OCI-LY7 (cell line): ENCODE data around the gene STIM1. TPM values are rescaled to one million over a fixed set of nuclear protein-coding genes. Genes with fewer than 3 reads are reported as not detected.

Source experiments
- BruUV-seq: library from RNA; stranded (reverse); fragments of 400-500 nt; replicated peaks from 2 replicates; lab custom pipeline; 2021; lab: Mats Ljungman, UMichigan
- CTCF ChIA-PET: fragments of 300-600 bp; sonication (Branson Sonifier 250); formaldehyde crosslinking; loops from one replicate; lab custom pipeline; 2022; ENCODE audit warnings: antibody characterized with exemption; ENCODE audit not compliant: unreplicated experiment; lab: Charles Lee
- POLR2A ChIA-PET: fragments of 300-600 bp; sonication (Branson Sonifier 250); formaldehyde crosslinking; loops from one replicate; lab custom pipeline; 2022; ENCODE audit warnings: antibody characterized with exemption; lab: Charles Lee
- DNase-seq: peaks from one replicate; pipeline ENCODE4 v3.0.0-alpha.2; 2015; ENCODE audit warnings: low spot score
- H2AFZ ChIP-seq: fragments of 200-600 bp; sonication (generic), shearing (Covaris generic); 2 replicates; pipeline ENCODE4 v1.6.1; 2014; ENCODE audit warnings: mild to moderate bottlenecking, antibody characterized with exemption, low read length, moderate library complexity
- H3K27ac ChIP-seq: fragments of 200-600 bp; sonication (generic); 2 replicates; pipeline ENCODE4 v1.5.1; 2014; ENCODE audit warnings: mixed run types, low read depth, mild to moderate bottlenecking, moderate library complexity, low read length, inconsistent platforms; ENCODE audit not compliant: poor library complexity, severe bottlenecking
- H3K36me3 ChIP-seq: fragments of 200-600 bp; sonication (generic); 2 replicates; pipeline ENCODE4 v1.6.1; 2014; ENCODE audit warnings: mild to moderate bottlenecking, antibody characterized with exemption, low read length, moderate library complexity, mixed read lengths; ENCODE audit not compliant: insufficient read depth
- H3K4me1 ChIP-seq: fragments of 200-600 bp; sonication (generic); 2 replicates; pipeline ENCODE4 v1.5.1; 2014; ENCODE audit warnings: mild to moderate bottlenecking, low read length; ENCODE audit not compliant: insufficient read depth, poor library complexity, severe bottlenecking
- H3K4me2 ChIP-seq: fragments of 200-600 bp; sonication (generic); 2 replicates; pipeline ENCODE4 v1.6.1; 2014; ENCODE audit warnings: mild to moderate bottlenecking, low read length
- H3K4me3 ChIP-seq: fragments of 200-600 bp; sonication (generic); 2 replicates; pipeline ENCODE4 v1.5.1; 2014; ENCODE audit warnings: mild to moderate bottlenecking, low read depth, low read length; ENCODE audit not compliant: poor library complexity, severe bottlenecking
- H3K79me2 ChIP-seq: fragments of 200-600 bp; sonication (generic); 2 replicates; pipeline ENCODE4 v1.6.1; 2016; ENCODE audit warnings: low read depth, mild to moderate bottlenecking, low read length, moderate library complexity, mixed read lengths; ENCODE audit not compliant: insufficient read depth
- H3K9me2 ChIP-seq: fragments of 200-600 bp; sonication (generic); 2 replicates; pipeline ENCODE4 v1.6.1; 2016; ENCODE audit warnings: mild to moderate bottlenecking, low read length, mixed read lengths; ENCODE audit not compliant: insufficient read depth
- H3K9me3 ChIP-seq: fragments of 200-600 bp; sonication (generic); 2 replicates; pipeline ENCODE4 v1.6.1; 2014; ENCODE audit warnings: mild to moderate bottlenecking, mixed run types, low read length, mixed read lengths
- H4K20me1 ChIP-seq: fragments of 200-600 bp; sonication (generic); 2 replicates; pipeline ENCODE4 v1.6.1; 2014; ENCODE audit warnings: mild to moderate bottlenecking, antibody characterized with exemption, low read length, moderate library complexity, mixed read lengths; ENCODE audit not compliant: insufficient read depth
- EZH2phosphoT487 ChIP-seq: fragments of 200-600 bp; sonication (generic); IDR thresholded peaks from 2 replicates; pipeline ENCODE4 v1.6.1; 2018; ENCODE audit warnings: low read depth, borderline replicate concordance, mild to moderate bottlenecking, mixed run types, antibody characterized with exemption, low read length, moderate library complexity, mixed read lengths
- intact Hi-C: fragments of 100-400 bp; cut with micrococcal nuclease; formaldehyde crosslinking; loops from one replicate; pipeline ENCODE4 v1.10.0; 2022; ENCODE audit not compliant: unreplicated experiment
- total RNA-seq, 2 experiments: library from RNA; depleted of rRNA in 1 of 2; stranded (reverse); fragments of >200 nt in 1 of 2; shearing (Covaris generic) in 1 of 2; gene quantifications; 2 replicates each; pipeline ENCODE4 v1.2.3, GENCODE V29; 2014 to 2022
- TF ChIP-seq, protein P1 (sequence below): fragments of 200-600 bp; sonication (generic); conservative IDR thresholded peaks from 2 replicates; pipeline ENCODE4 v1.5.1; 2014; ENCODE audit warnings: mild to moderate bottlenecking, antibody characterized with exemption, low read length, moderate library complexity, mixed read lengths

Gene STIM1
- total RNA-seq, 2 experiments from 2014 or later = 21.0 to 49.1 TPM

DNA sequence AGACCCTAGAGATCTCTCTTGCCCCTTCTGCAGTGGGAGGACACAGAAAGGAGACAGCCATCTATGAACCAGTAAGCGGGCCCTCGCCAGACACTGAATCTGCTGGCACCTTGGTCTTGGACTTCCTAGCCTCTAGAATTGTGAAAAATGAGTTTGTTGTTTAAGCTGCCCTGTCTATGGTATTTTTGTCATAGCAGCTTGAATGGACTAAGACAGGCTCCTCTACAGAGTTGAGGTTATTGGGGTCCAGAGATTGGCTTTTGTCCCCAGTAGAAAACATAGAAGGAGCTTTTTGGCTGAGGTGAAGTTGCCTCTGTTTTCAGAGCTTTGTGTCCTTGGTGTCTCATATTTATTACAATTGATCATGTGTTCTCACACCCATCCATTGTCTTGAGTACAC lies 77.2 kb downstream of the STIM1 start:
- Histone ChIP-seq H4K20me1 (no peaks in the 10 kb centered on the region), H3K4me2 (no peak overlapping the region), H3K36me3 (no peaks in the 10 kb centered on the region), H2AFZ (no peak overlapping the region), H3K9me3 (no peaks in the 10 kb centered on the region), H3K79me2 (no peaks in the 10 kb centered on the region), H3K9me2 (no peaks in the 10 kb centered on the region), H3K4me1 (peaks cover 15% of the 10 kb centered on the region), H3K4me3 (no peak overlapping the region), H3K27ac (no peak overlapping the region)
- intact Hi-C loops = no loop called here
- TF ChIP-seq EZH2phosphoT487 = no peak
- TF ChIP-seq, protein P1, sequence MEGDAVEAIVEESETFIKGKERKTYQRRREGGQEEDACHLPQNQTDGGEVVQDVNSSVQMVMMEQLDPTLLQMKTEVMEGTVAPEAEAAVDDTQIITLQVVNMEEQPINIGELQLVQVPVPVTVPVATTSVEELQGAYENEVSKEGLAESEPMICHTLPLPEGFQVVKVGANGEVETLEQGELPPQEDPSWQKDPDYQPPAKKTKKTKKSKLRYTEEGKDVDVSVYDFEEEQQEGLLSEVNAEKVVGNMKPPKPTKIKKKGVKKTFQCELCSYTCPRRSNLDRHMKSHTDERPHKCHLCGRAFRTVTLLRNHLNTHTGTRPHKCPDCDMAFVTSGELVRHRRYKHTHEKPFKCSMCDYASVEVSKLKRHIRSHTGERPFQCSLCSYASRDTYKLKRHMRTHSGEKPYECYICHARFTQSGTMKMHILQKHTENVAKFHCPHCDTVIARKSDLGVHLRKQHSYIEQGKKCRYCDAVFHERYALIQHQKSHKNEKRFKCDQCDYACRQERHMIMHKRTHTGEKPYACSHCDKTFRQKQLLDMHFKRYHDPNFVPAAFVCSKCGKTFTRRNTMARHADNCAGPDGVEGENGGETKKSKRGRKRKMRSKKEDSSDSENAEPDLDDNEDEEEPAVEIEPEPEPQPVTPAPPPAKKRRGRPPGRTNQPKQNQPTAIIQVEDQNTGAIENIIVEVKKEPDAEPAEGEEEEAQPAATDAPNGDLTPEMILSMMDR = no peak
- CTCF ChIA-PET = no interaction called here
- DNase-seq = no peak
- POLR2A ChIA-PET = interaction anchor here (0.7 kb wide), 1 partner anchor 36 kb away, joined by 5 read pairs; no protein-coding TSS in a partner anchor
- no TSS peak for BruUV-seq

DNA sequence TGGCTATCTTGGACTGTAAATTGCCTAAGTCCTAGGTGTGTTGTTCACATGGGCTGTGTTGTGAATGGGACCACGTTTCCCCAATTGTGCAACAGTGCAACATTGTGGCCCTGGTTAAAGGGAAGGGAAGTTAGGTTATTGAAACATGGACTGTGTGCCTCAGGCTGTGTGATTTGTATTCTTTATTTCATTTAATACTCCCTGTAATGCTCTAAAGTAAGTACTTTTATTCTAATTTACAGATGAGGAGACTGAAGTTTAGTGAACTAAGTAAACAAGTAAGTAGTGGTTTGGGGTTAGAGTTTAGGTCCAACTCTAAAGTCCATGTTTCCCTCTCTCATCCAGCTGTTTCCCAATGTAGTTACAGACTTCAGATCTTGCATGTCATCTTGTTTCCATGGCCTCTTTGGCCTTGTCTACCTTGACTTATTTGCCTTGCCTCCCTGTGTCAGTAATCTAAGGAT lies 77.7 kb downstream of the STIM1 start:
- Histone ChIP-seq H3K9me3 (no peaks in the 10 kb centered on the region), H3K36me3 (no peaks in the 10 kb centered on the region), H3K9me2 (no peaks in the 10 kb centered on the region), H3K4me2 (no peak overlapping the region), H3K27ac (no peak overlapping the region), H3K4me3 (no peak overlapping the region), H2AFZ (no peak overlapping the region), H4K20me1 (no peaks in the 10 kb centered on the region), H3K79me2 (no peaks in the 10 kb centered on the region), H3K4me1 (peaks cover 10% of the 10 kb centered on the region)
- no peak for DNase-seq
- no TSS peak for BruUV-seq
- ChIA-PET POLR2A (interaction anchor here (0.7 to 1.7 kb wide), 2 partner anchors 12 to 35 kb away, joined by 5 to 7 read pairs; no protein-coding TSS in a partner anchor), CTCF (no interaction called here)
- TF ChIP-seq, protein P1 = no peak
- no peak for TF ChIP-seq EZH2phosphoT487
- intact Hi-C loops = no loop called here

DNA sequence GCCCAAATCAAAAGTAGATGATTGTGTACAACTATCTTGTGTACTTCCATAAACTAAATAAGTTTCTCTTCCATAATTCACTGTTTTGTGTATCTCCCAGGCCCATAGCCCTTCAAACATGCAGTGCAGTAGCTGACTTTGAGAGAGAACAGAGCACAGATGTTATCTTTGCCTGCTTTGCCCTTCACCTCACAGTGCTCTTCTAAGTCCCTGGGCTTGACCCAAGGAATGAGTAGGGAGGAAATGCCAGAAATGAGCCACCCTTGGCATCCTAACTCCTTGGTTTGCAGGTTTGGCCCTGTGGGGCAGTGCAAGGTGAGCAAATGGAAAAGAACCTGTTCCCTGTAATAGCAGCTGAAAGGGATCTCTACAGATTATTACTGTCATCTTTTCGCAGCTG lies 79.2 kb downstream of the STIM1 start:
- POLR2A ChIA-PET = interaction anchor here (1.1 to 1.7 kb wide), 2 partner anchors 10 to 14 kb away, joined by 6 to 7 read pairs; no protein-coding TSS in a partner anchor
- CTCF ChIA-PET = no interaction called here
- intact Hi-C loops = no loop called here
- Histone ChIP-seq H3K27ac (no peak overlapping the region), H3K4me1 (peaks cover 8% of the 10 kb centered on the region), H3K9me3 (no peaks in the 10 kb centered on the region), H4K20me1 (no peaks in the 10 kb centered on the region), H2AFZ (no peak overlapping the region), H3K36me3 (no peaks in the 10 kb centered on the region), H3K4me3 (no peak overlapping the region), H3K9me2 (no peaks in the 10 kb centered on the region), H3K79me2 (no peaks in the 10 kb centered on the region), H3K4me2 (no peak overlapping the region)
- no TSS peak for BruUV-seq
- no peak for DNase-seq
- no peak for TF ChIP-seq EZH2phosphoT487
- TF ChIP-seq, protein P1 = no peak
